ENCODE results near the gene PDZD7. TPM values are rescaled to one million over a fixed set of nuclear protein-coding genes. Genes with fewer than 3 reads are reported as not detected.

The PDZD7 gene
- total RNA-seq, 1 experiment from 2014 or later = 2.6 TPM

- no peak overlapping the region for H3K9ac ChIP-seq (ENCODE audit: low read length)
- DNase-seq = no peak
- no peaks in the 10 kb centered on the region for H3K9me3 ChIP-seq (ENCODE audit: low read length)
- H3K4me1 ChIP-seq (ENCODE audit: low read length) = peaks cover 11% of the 10 kb centered on the region
- H4K20me1 ChIP-seq (ENCODE audit: insufficient read depth, low read depth, low read length) = no peaks in the 10 kb centered on the region
- H3K4me3 ChIP-seq (ENCODE audit: low read length) = no peak overlapping the region
- no peaks in the 10 kb centered on the region for H3K27me3 ChIP-seq (ENCODE audit: low read length)
- H2AFZ ChIP-seq (ENCODE audit: low read length) = no peak overlapping the region
- H3K79me2 ChIP-seq (ENCODE audit: low read length) = no peaks in the 10 kb centered on the region
- H3K36me3 ChIP-seq (ENCODE audit: insufficient read depth, low read length) = no peaks in the 10 kb centered on the region
- no peak overlapping the region for H3K27ac ChIP-seq (ENCODE audit: low read length)
- H3K9me2 ChIP-seq (replicated peaks; ENCODE audit: insufficient read depth, low read length) = no peaks in the 10 kb centered on the region
- H3K4me2 ChIP-seq (ENCODE audit: low read depth, low read length, poor library complexity, severe bottlenecking) = no peak overlapping the region
Measured at GRCh38 chr10:100972904-100973535, 57.9 kb downstream of the PDZD7 start.

GRCh38 chr10:100972115-100972903, 58.6 kb downstream of the PDZD7 start:
- Histone ChIP-seq H3K4me2 (ENCODE audit: low read depth, low read length, poor library complexity, severe bottlenecking) (no peak overlapping the region), H3K9me2 (replicated peaks; ENCODE audit: insufficient read depth, low read length) (no peaks in the 10 kb centered on the region), H3K27me3 (ENCODE audit: low read length) (no peaks in the 10 kb centered on the region), H3K9me3 (ENCODE audit: low read length) (no peaks in the 10 kb centered on the region), H2AFZ (ENCODE audit: low read length) (no peak overlapping the region), H3K79me2 (ENCODE audit: low read length) (no peaks in the 10 kb centered on the region), H3K9ac (ENCODE audit: low read length) (no peak overlapping the region), H3K27ac (ENCODE audit: low read length) (no peak overlapping the region), H3K4me1 (ENCODE audit: low read length) (peaks cover 11% of the 10 kb centered on the region), H3K4me3 (ENCODE audit: low read length) (no peak overlapping the region), H3K36me3 (ENCODE audit: insufficient read depth, low read length) (no peaks in the 10 kb centered on the region), H4K20me1 (ENCODE audit: insufficient read depth, low read depth, low read length) (no peaks in the 10 kb centered on the region)
- DNase-seq = no peak

- H3K27me3 ChIP-seq (ENCODE audit: low read length) = no peaks in the 10 kb centered on the region
- no peak for DNase-seq
- H3K9ac ChIP-seq (ENCODE audit: low read length) = no peak overlapping the region
- no peaks in the 10 kb centered on the region for H4K20me1 ChIP-seq (ENCODE audit: insufficient read depth, low read depth, low read length)
- H3K36me3 ChIP-seq (ENCODE audit: insufficient read depth, low read length) = no peaks in the 10 kb centered on the region
- no peak overlapping the region for H3K4me2 ChIP-seq (ENCODE audit: low read depth, low read length, poor library complexity, severe bottlenecking)
- no peak overlapping the region for H3K27ac ChIP-seq (ENCODE audit: low read length)
- no peaks in the 10 kb centered on the region for H3K9me2 ChIP-seq (replicated peaks; ENCODE audit: insufficient read depth, low read length)
- H3K79me2 ChIP-seq (ENCODE audit: low read length) = no peaks in the 10 kb centered on the region
- no peaks in the 10 kb centered on the region for H3K9me3 ChIP-seq (ENCODE audit: low read length)
- H3K4me3 ChIP-seq (ENCODE audit: low read length) = no peak overlapping the region
- no peak overlapping the region for H2AFZ ChIP-seq (ENCODE audit: low read length)
- H3K4me1 ChIP-seq (ENCODE audit: low read length) = peaks cover 11% of the 10 kb centered on the region
Measured at GRCh38 chr10:100970914-100971811, 59.8 kb downstream of the PDZD7 start.

GRCh38 chr10:100970076-100970913, 60.6 kb downstream of the PDZD7 start:
- Histone ChIP-seq H3K79me2 (ENCODE audit: low read length) (no peaks in the 10 kb centered on the region), H3K4me3 (ENCODE audit: low read length) (no peak overlapping the region), H3K4me2 (ENCODE audit: low read depth, low read length, poor library complexity, severe bottlenecking) (peak overlapping the region; percentile 27), H3K9me3 (ENCODE audit: low read length) (no peaks in the 10 kb centered on the region), H4K20me1 (ENCODE audit: insufficient read depth, low read depth, low read length) (no peaks in the 10 kb centered on the region), H3K27ac (ENCODE audit: low read length) (no peak overlapping the region), H3K27me3 (ENCODE audit: low read length) (no peaks in the 10 kb centered on the region), H2AFZ (ENCODE audit: low read length) (no peak overlapping the region), H3K9me2 (replicated peaks; ENCODE audit: insufficient read depth, low read length) (no peaks in the 10 kb centered on the region), H3K9ac (ENCODE audit: low read length) (no peak overlapping the region), H3K4me1 (ENCODE audit: low read length) (peaks cover 11% of the 10 kb centered on the region), H3K36me3 (ENCODE audit: insufficient read depth, low read length) (no peaks in the 10 kb centered on the region)
- DNase-seq = peak; percentile 53

GRCh38 chr10:100969187-100970075, 61.5 kb downstream of the PDZD7 start, which contains the start of gene SEMA4G:
TSS of gene SEMA4G (plus strand) at chr10:100969504. CDS start at chr10:100972913, 3,409 bp downstream.
- peak within 1 kb of the TSS; percentile 84 for H3K4me2 ChIP-seq (ENCODE audit: low read depth, low read length, poor library complexity, severe bottlenecking)
- no peaks in the 10 kb centered on the region for H3K36me3 ChIP-seq (ENCODE audit: insufficient read depth, low read length)
- H3K4me3 ChIP-seq (ENCODE audit: low read length) = peak within 1 kb of the TSS; percentile 61; the same call in 1 of the 2 replicates
- H4K20me1 ChIP-seq (ENCODE audit: insufficient read depth, low read depth, low read length) = no peaks in the 10 kb centered on the region
- H3K9me2 ChIP-seq (replicated peaks; ENCODE audit: insufficient read depth, low read length) = no peaks in the 10 kb centered on the region
- no peaks in the 10 kb centered on the region for H3K79me2 ChIP-seq (ENCODE audit: low read length)
- no peaks in the 10 kb centered on the region for H3K27me3 ChIP-seq (ENCODE audit: low read length)
- peak within 1 kb of the TSS; percentile 69; the same call in 1 of the 2 replicates for H2AFZ ChIP-seq (ENCODE audit: low read length)
- peaks cover 11% of the 10 kb centered on the region for H3K4me1 ChIP-seq (ENCODE audit: low read length)
- peak within 1 kb of the TSS; percentile 61 for H3K9ac ChIP-seq (ENCODE audit: low read length)
- peak; percentile 76 for DNase-seq
- no peaks in the 10 kb centered on the region for H3K9me3 ChIP-seq (ENCODE audit: low read length)
- H3K27ac ChIP-seq (ENCODE audit: low read length) = no peak within 1 kb of the TSS

- no peaks in the 10 kb centered on the region for H3K27me3 ChIP-seq (ENCODE audit: low read length)
- peak overlapping the region; percentile 61 for H3K9ac ChIP-seq (ENCODE audit: low read length)
- peak overlapping the region; percentile 69; the same call in 1 of the 2 replicates for H2AFZ ChIP-seq (ENCODE audit: low read length)
- DNase-seq = no peak
- no peaks in the 10 kb centered on the region for H3K9me3 ChIP-seq (ENCODE audit: low read length)
- H4K20me1 ChIP-seq (ENCODE audit: insufficient read depth, low read depth, low read length) = no peaks in the 10 kb centered on the region
- no peaks in the 10 kb centered on the region for H3K79me2 ChIP-seq (ENCODE audit: low read length)
- H3K9me2 ChIP-seq (replicated peaks; ENCODE audit: insufficient read depth, low read length) = no peaks in the 10 kb centered on the region
- no peak overlapping the region for H3K27ac ChIP-seq (ENCODE audit: low read length)
- peak overlapping the region; percentile 84 for H3K4me2 ChIP-seq (ENCODE audit: low read depth, low read length, poor library complexity, severe bottlenecking)
- no peaks in the 10 kb centered on the region; the same call in 1 of the 2 replicates for H3K36me3 ChIP-seq (ENCODE audit: insufficient read depth, low read length)
- peaks cover 11% of the 10 kb centered on the region for H3K4me1 ChIP-seq (ENCODE audit: low read length)
- H3K4me3 ChIP-seq (ENCODE audit: low read length) = peak overlapping the region; percentile 61; the same call in 1 of the 2 replicates
Measured at GRCh38 chr10:100968863-100969186, 62.1 kb downstream of the PDZD7 start.

Measured in Karpas-422 (cell line).